ENCODE data around the gene KIF18B. TPM values are rescaled to one million over a fixed set of nuclear protein-coding genes. Genes with fewer than 3 reads are reported as not detected.

KIF18B gene
- total RNA-seq, 1 donor from 2014 or later = 3.9 TPM

DNA sequence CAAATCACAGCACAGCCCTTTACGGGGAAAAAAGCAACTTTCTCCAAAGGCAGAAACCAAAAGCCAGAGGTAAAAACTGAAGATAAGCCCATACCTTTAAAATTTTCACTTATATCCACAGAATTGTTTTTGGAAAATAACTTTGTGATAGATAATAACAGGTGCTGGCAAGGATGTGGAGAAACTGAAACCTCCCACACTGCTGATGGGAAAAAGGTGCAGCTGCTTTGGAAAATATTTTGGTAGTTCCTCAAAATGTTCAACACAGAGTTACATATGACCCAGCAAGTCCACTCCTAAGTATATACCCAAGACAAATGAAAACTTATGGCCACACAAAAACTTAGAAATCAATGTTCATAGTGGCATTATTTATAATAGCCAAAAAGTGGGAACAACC lies 60.6 kb downstream of the KIF18B start:
- Mint-ChIP-seq H3K36me3 (ENCODE audit: low read depth) (peaks cover 23% of the 10 kb centered on the region), H3K27ac (ENCODE audit: unreplicated experiment) (no peak overlapping the region), H3K4me1 (ENCODE audit: low read depth) (no peaks in the 10 kb centered on the region), H3K4me3 (ENCODE audit: unreplicated experiment) (no peak overlapping the region), H3K27me3 (ENCODE audit: low read depth) (no peaks in the 10 kb centered on the region), H3K9me3 (ENCODE audit: low read depth) (no peaks in the 10 kb centered on the region)
- TF ChIP-seq, protein P1, sequence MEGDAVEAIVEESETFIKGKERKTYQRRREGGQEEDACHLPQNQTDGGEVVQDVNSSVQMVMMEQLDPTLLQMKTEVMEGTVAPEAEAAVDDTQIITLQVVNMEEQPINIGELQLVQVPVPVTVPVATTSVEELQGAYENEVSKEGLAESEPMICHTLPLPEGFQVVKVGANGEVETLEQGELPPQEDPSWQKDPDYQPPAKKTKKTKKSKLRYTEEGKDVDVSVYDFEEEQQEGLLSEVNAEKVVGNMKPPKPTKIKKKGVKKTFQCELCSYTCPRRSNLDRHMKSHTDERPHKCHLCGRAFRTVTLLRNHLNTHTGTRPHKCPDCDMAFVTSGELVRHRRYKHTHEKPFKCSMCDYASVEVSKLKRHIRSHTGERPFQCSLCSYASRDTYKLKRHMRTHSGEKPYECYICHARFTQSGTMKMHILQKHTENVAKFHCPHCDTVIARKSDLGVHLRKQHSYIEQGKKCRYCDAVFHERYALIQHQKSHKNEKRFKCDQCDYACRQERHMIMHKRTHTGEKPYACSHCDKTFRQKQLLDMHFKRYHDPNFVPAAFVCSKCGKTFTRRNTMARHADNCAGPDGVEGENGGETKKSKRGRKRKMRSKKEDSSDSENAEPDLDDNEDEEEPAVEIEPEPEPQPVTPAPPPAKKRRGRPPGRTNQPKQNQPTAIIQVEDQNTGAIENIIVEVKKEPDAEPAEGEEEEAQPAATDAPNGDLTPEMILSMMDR (IDR thresholded peaks at IDR 0.05) = no peak
- no peak for DNase-seq (ENCODE audit: low spot score)

DNA sequence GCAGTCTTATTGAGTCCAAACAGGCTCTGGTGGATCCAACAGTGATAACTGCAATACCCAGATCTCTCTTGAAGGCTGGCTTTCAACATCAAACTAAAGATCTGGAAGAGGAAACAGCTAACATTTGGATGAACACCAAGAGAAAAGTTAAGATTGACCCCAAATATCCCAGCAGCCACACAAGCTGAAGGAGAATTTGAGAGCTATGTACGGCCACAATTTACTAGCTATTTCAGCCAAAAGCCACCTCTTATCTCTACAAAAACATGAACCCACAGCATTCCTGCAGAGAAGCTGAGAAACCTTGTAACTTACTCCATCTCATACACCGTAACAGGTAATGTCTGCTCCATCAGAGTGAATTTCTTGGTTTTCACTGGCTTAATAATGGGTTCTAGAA lies 62.6 kb downstream of the KIF18B start:
- Mint-ChIP-seq H3K4me3 (ENCODE audit: unreplicated experiment) (no peak overlapping the region), H3K9me3 (ENCODE audit: low read depth) (no peaks in the 10 kb centered on the region), H3K27ac (ENCODE audit: unreplicated experiment) (no peak overlapping the region), H3K4me1 (ENCODE audit: low read depth) (no peaks in the 10 kb centered on the region), H3K27me3 (ENCODE audit: low read depth) (no peaks in the 10 kb centered on the region), H3K36me3 (ENCODE audit: low read depth) (peaks cover 26% of the 10 kb centered on the region)
- no peak for DNase-seq (ENCODE audit: low spot score)
- TF ChIP-seq, protein P1 (IDR thresholded peaks at IDR 0.05) = no peak

DNA sequence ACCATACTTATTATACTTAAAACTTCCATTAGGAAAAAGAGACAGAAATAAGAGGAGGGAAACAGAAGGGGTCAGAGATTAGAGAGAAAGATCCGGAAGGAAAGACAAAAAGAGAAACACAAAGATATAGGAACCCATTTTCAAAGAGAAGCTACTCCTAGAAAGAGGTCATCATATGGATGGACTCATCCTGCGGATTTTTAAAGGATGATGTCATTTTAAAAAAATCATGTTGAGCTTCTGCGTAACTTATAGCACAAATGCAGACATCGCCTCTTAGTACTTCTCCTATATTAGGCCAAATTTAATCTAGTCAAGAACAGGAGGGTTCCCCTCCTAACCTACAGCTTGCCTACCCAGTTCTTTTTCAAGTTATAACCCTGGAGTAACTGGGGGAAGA lies 66.4 kb downstream of the KIF18B start:
- peaks cover 29% of the 10 kb centered on the region for H3K36me3 Mint-ChIP-seq (ENCODE audit: low read depth)

DNA sequence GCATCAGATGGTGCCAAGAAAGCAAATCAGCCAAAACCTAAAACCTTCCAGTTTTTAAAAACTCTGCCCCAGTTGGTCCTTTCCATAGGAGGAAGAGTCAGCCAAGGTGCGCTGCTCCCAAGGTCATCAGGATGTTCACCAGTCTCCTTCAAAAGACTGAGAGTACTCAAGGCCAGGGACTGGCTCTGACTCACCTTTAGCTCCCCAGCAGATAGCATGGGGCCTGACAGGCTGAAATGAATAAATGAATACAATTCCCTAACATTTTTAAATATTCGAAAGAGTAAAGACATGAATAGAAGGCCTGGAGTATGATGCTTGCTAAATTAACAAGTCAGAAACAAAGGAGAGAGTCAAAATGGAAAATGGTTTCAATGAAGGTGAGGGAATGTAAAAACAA lies 67.5 kb downstream of the KIF18B start:
- H3K27me3 Mint-ChIP-seq (ENCODE audit: low read depth) = no peaks in the 10 kb centered on the region
- no peak for DNase-seq (ENCODE audit: low spot score)
- H3K27ac Mint-ChIP-seq (ENCODE audit: unreplicated experiment) = no peak overlapping the region
- H3K4me3 Mint-ChIP-seq (ENCODE audit: unreplicated experiment) = no peak overlapping the region
- H3K36me3 Mint-ChIP-seq (ENCODE audit: low read depth) = peaks cover 29% of the 10 kb centered on the region
- H3K9me3 Mint-ChIP-seq (ENCODE audit: low read depth) = no peaks in the 10 kb centered on the region
- no peaks in the 10 kb centered on the region for H3K4me1 Mint-ChIP-seq (ENCODE audit: low read depth)
- TF ChIP-seq, protein P1 (IDR thresholded peaks at IDR 0.05) = no peak

More for the DNA sequence above, 66.4 kb downstream of the KIF18B start:
- TF ChIP-seq, protein P1 (IDR thresholded peaks at IDR 0.05) = no peak
- H3K4me1 Mint-ChIP-seq (ENCODE audit: low read depth) = no peaks in the 10 kb centered on the region
- no peak overlapping the region for H3K4me3 Mint-ChIP-seq (ENCODE audit: unreplicated experiment)
- no peaks in the 10 kb centered on the region for H3K9me3 Mint-ChIP-seq (ENCODE audit: low read depth)
- no peak for DNase-seq (ENCODE audit: low spot score)
- no peaks in the 10 kb centered on the region for H3K27me3 Mint-ChIP-seq (ENCODE audit: low read depth)
- no peak overlapping the region for H3K27ac Mint-ChIP-seq (ENCODE audit: unreplicated experiment)

DNA sequence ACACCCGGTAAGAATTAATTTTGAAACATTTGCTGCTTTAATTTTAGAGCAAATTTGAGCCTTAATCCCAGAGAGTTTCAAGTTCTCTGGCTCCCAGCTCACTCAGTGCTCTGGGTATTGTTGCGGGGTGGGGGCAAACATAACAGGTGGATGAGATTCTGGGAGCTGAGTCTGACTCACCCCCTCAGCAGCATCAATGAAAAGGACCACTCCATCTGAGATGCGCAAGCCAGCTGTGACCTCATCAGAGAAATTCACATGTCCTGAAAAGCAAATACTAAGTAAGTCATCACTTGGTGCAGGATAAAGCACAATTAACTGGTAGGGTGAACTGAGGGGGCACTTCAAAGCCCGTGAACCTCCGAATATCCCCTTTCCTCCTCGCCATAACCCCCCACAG lies 68.2 kb downstream of the KIF18B start:
- TF ChIP-seq, protein P1 (IDR thresholded peaks at IDR 0.05) = no peak
- Mint-ChIP-seq H3K27ac (ENCODE audit: unreplicated experiment) (no peak overlapping the region), H3K4me3 (ENCODE audit: unreplicated experiment) (no peak overlapping the region), H3K36me3 (ENCODE audit: low read depth) (peaks cover 24% of the 10 kb centered on the region), H3K4me1 (ENCODE audit: low read depth) (no peaks in the 10 kb centered on the region), H3K9me3 (ENCODE audit: low read depth) (no peaks in the 10 kb centered on the region), H3K27me3 (ENCODE audit: low read depth) (no peaks in the 10 kb centered on the region)
- DNase-seq (ENCODE audit: low spot score) = no peak

Data from chondrocyte (in vitro differentiated cells).